ENCODE measurements around the gene TMEFF2. TPM values are rescaled to one million over a fixed set of nuclear protein-coding genes. Genes with fewer than 3 reads are reported as not detected.

The TMEFF2 gene
- total and polyA plus RNA-seq, 2 experiments from 2014 or later, result 1.7 to 2.2 TPM

DNA sequence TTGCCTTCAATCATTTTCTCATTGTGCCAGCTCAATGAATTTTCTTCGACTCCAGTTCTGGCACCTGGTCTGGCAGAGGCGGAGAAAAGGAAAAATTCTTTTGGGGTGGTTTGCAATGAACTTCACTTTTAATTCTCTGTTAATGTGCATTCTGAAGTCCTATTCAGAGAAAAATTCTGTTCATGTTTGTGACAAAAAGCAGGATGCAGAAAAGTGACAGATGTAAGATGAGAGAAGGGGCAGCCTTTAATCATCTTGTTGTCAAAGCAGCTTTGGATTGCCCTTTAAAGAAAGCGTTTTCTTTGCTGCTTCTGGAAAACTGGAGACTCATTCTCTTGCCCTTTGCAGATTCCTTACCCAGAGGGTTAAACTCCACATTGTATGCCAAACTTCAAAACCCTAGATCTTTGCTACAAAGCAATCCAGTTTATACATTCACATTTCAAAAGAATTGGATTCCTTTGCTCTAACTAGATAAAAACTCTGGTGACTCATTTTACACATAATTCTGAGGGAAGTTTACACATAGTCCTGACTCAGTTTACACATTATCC is 253.3 kb downstream of the TMEFF2 start:
- Histone ChIP-seq H3K4me2 (no peak overlapping the region), H3K9me2 (ENCODE audit: insufficient read depth) (0 out of 2 replicates have a peak, but pooled peaks cover 2% of the 10 kb centered on the region), H3K79me2 (replicated peaks; ENCODE audit: insufficient read depth) (no peaks in the 10 kb centered on the region), H3K27ac (ENCODE audit: low read depth) (no peak overlapping the region), H3K36me3 (ENCODE audit: insufficient read depth) (no peaks in the 10 kb centered on the region), H3F3A (replicated peaks; ENCODE audit: low read depth) (no peaks in the 10 kb centered on the region), H3K27me3 (ENCODE audit: insufficient read depth) (no peaks in the 10 kb centered on the region), H4K20me1 (replicated peaks; ENCODE audit: insufficient read depth) (no peaks in the 10 kb centered on the region), H2AFZ (no peak overlapping the region), H3K4me3 (no peak overlapping the region), H3K4me1 (ENCODE audit: insufficient read depth) (peaks cover 8% of the 10 kb centered on the region; the same call in 1 of the 2 replicates)
- no peaks in the 10 kb centered on the region for H3K9me3 Mint-ChIP-seq
- H3K27me3 Mint-ChIP-seq (ENCODE audit: insufficient read depth, low read depth, poor library complexity), result no peaks in the 10 kb centered on the region
- H3K36me3 Mint-ChIP-seq (ENCODE audit: low read depth), result no peaks in the 10 kb centered on the region
- peaks cover 14% of the 10 kb centered on the region; the same call in 2 of the 3 replicates for H3K4me1 Mint-ChIP-seq
- ATAC-seq (no peak), DNase-seq (ENCODE audit: low spot score) (no peak)
- H3K27ac Mint-ChIP-seq, result no peak overlapping the region
- no peak overlapping the region for H3K4me3 Mint-ChIP-seq
- TF ChIP-seq, protein P1, sequence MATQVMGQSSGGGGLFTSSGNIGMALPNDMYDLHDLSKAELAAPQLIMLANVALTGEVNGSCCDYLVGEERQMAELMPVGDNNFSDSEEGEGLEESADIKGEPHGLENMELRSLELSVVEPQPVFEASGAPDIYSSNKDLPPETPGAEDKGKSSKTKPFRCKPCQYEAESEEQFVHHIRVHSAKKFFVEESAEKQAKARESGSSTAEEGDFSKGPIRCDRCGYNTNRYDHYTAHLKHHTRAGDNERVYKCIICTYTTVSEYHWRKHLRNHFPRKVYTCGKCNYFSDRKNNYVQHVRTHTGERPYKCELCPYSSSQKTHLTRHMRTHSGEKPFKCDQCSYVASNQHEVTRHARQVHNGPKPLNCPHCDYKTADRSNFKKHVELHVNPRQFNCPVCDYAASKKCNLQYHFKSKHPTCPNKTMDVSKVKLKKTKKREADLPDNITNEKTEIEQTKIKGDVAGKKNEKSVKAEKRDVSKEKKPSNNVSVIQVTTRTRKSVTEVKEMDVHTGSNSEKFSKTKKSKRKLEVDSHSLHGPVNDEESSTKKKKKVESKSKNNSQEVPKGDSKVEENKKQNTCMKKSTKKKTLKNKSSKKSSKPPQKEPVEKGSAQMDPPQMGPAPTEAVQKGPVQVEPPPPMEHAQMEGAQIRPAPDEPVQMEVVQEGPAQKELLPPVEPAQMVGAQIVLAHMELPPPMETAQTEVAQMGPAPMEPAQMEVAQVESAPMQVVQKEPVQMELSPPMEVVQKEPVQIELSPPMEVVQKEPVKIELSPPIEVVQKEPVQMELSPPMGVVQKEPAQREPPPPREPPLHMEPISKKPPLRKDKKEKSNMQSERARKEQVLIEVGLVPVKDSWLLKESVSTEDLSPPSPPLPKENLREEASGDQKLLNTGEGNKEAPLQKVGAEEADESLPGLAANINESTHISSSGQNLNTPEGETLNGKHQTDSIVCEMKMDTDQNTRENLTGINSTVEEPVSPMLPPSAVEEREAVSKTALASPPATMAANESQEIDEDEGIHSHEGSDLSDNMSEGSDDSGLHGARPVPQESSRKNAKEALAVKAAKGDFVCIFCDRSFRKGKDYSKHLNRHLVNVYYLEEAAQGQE (IDR thresholded peaks at IDR 0.05; ENCODE audit: unreplicated experiment), result no peak
- TF ChIP-seq ZNF114 (CRISPR knock-in tag; IDR thresholded peaks at IDR 0.05) (no peak), JUNB (IDR thresholded peaks at IDR 0.05; ENCODE audit: unreplicated experiment) (no peak), EZH2 (IDR thresholded peaks at IDR 0.05; ENCODE audit: low read depth, unreplicated experiment) (no peak), STAT1 (IDR thresholded peaks at IDR 0.05; ENCODE audit: unreplicated experiment) (no peak), EZH2phosphoT487 (IDR thresholded peaks at IDR 0.05; ENCODE audit: unreplicated experiment) (no peak), CREB1 (CRISPR knock-in tag; IDR thresholded peaks at IDR 0.05; ENCODE audit: low read depth) (no peak), ZNF331 (CRISPR knock-in tag; IDR thresholded peaks at IDR 0.05; ENCODE audit: low read depth) (no peak), NANOG (IDR thresholded peaks at IDR 0.05; ENCODE audit: borderline replicate concordance) (no peak)

DNA sequence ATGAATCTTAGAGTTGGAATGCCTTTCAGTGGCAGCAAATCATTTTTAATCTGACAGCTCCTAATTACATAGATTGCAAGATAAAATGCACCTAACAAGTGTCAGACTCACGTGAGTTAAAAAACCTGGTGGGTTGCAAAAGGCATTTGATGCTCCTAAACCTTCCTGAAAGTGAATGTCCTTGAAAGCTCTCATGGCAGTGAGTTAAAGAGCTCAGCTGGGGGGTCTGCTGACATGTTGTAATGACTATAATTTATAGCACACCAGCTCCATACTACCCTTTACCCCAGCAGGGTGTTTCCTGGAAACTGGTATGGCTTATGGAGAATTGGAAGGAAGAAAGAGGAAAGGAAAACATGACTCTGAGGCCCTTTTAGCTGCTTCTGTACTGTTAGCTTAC is 256.0 kb downstream of the TMEFF2 start:
- Histone ChIP-seq H3K4me2 (no peak overlapping the region), H3K9me2 (ENCODE audit: insufficient read depth) (peaks cover 2% of the 10 kb centered on the region; the same call in 1 of the 2 replicates), H2AFZ (no peak overlapping the region), H3F3A (replicated peaks; ENCODE audit: low read depth) (no peaks in the 10 kb centered on the region), H3K4me3 (no peak overlapping the region), H3K4me1 (ENCODE audit: insufficient read depth) (peaks cover 8% of the 10 kb centered on the region; the same call in 1 of the 2 replicates), H3K79me2 (replicated peaks; ENCODE audit: insufficient read depth) (no peaks in the 10 kb centered on the region), H3K27me3 (ENCODE audit: insufficient read depth) (no peaks in the 10 kb centered on the region), H4K20me1 (replicated peaks; ENCODE audit: insufficient read depth) (no peaks in the 10 kb centered on the region), H3K36me3 (ENCODE audit: insufficient read depth) (no peaks in the 10 kb centered on the region), H3K27ac (ENCODE audit: low read depth) (no peak overlapping the region)
- TF ChIP-seq CREB1 (CRISPR knock-in tag; IDR thresholded peaks at IDR 0.05; ENCODE audit: low read depth), result no peak
- no peak for TF ChIP-seq EZH2 (IDR thresholded peaks at IDR 0.05; ENCODE audit: low read depth, unreplicated experiment)
- Mint-ChIP-seq H3K4me3 (no peak overlapping the region), H3K27ac (no peak overlapping the region), H3K9me3 (no peaks in the 10 kb centered on the region), H3K4me1 (peaks cover 18% of the 10 kb centered on the region; the same call in 2 of the 3 replicates), H3K36me3 (ENCODE audit: low read depth) (no peaks in the 10 kb centered on the region), H3K27me3 (ENCODE audit: insufficient read depth, low read depth, poor library complexity) (no peaks in the 10 kb centered on the region)
- DNase-seq (ENCODE audit: low spot score) (no peak), ATAC-seq (no peak)
